PC-3 (cell line): ENCODE data around the gene TTLL7.

Experiments
- CTCF ChIP-seq: fragments of 300-600 bp; sonication (generic); conservative IDR thresholded peaks from 2 replicates; pipeline ENCODE4 v1.5.1; 2017; ENCODE audit warnings: antibody characterized with exemption, low read depth, mild to moderate bottlenecking, low read length
- EZH2 ChIP-seq: fragments of 300-600 bp; sonication (generic); IDR thresholded peaks from one replicate; pipeline ENCODE4 v1.6.1; 2017; ENCODE audit warnings: antibody characterized with exemption, mild to moderate bottlenecking, low read length; ENCODE audit not compliant: unreplicated experiment

GRCh38 chr1:83964153-83964552 is 34.8 kb downstream of the TTLL7 start:
- no peak for TF ChIP-seq CTCF
- no peak for TF ChIP-seq EZH2
